ENCODE data around the gene SCRG1. TPM values are rescaled to one million over a fixed set of nuclear protein-coding genes. Genes with fewer than 3 reads are reported as not detected.

The SCRG1 gene
- total RNA-seq, 1 donor from 2014 or later = not detected

DNA sequence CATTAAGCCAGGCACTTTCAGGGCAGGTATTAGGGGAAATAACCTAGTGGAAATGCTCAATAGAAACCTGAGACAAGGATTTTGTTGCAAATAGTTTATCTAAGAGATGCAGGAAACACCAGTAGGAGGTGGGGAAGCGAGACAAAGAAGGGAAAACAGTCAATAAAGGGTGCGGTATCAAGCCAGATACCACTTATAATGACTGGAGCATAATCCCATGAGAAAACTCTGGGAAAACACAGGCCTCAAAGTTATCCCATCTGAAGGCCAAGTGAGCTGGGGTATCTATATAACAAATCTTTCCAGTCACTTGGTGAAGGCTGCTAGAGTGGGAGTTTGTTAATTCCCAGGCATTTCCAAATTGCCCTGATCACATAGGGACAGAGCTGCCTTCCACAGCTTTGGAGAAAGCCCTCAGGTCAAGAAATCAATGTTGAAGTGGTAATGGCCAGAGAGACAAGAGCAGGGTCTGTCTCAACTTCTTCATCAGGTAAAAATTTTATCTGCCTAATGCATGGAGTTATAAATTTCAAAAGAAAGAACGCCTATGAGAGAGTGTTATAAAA lies 55.0 kb downstream of the SCRG1 start:
- no peak for DNase-seq (ENCODE audit: low read depth)
- Histone ChIP-seq H3K36me3 (ENCODE audit: control insufficient read depth, insufficient read depth, low read length) (no peaks in the 10 kb centered on the region), H3K27me3 (ENCODE audit: control insufficient read depth, insufficient read depth, low read length) (no peaks in the 10 kb centered on the region), H3K4me3 (ENCODE audit: low read depth, low read length) (no peak overlapping the region)
- no peak for TF ChIP-seq CTCF (IDR thresholded peaks at IDR 0.05; ENCODE audit: insufficient read depth, low read length, poor library complexity, severe bottlenecking)

- Histone ChIP-seq H3K36me3 (ENCODE audit: control insufficient read depth, insufficient read depth, low read length) (no peaks in the 10 kb centered on the region), H3K27me3 (ENCODE audit: control insufficient read depth, insufficient read depth, low read length) (no peaks in the 10 kb centered on the region), H3K4me3 (ENCODE audit: low read depth, low read length) (no peak overlapping the region)
- TF ChIP-seq CTCF (IDR thresholded peaks at IDR 0.05; ENCODE audit: insufficient read depth, low read length, poor library complexity, severe bottlenecking) = no peak
- DNase-seq (ENCODE audit: low read depth) = no peak
Observed at GRCh38 chr4:173337463-173337862, 61.5 kb downstream of the SCRG1 start.

DNA sequence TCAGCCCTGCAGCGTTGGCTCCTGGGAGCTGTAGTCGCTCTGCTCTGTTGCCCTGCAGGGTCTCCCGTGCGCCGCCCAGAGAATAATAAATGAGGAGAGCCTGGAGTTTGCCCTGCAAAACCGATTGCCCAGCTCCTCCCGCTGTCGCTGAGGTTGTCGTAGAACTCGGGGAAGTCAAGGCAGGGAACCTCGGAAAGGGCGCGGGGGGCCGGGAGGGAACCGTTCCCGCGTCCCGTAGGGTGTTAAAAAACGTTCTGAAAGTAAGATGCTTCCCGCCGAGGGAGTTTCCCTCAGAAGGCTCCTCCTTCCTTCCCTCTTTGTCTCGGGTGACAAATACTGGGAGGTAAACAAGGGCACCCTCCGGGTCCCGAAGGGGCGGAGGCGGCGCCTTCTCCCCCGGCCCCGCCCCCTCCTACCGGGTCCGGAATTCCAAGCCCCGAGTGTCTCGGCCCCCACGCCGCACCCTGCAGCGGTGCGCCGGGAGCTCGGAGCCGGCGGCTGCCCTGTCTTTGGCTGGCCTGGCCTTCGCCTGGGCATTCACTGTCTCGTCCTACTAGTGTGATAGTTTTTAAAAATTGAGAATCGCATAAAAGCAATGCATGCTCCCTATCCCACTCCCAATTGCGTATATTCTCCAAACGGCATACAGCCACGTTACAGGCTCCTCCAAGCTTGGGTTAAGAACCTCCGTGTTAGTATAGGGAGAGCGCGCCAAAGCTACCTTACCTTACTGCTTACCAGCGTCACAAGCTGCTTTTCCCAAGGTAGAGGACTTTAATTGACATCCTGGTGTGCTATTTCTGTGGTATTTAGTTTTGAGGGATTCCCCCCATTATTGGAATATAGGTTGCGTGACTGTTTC lies 63.8 kb downstream of the SCRG1 start:
- no peak for DNase-seq (ENCODE audit: low read depth)
- Histone ChIP-seq H3K4me3 (ENCODE audit: low read depth, low read length) (peak overlapping the region; percentile 84), H3K36me3 (ENCODE audit: control insufficient read depth, insufficient read depth, low read length) (no peaks in the 10 kb centered on the region), H3K27me3 (ENCODE audit: control insufficient read depth, insufficient read depth, low read length) (no peaks in the 10 kb centered on the region)
- TF ChIP-seq CTCF (IDR thresholded peaks at IDR 0.05; ENCODE audit: insufficient read depth, low read length, poor library complexity, severe bottlenecking) = no peak

Other genes starting within 250 kb of the SCRG1 start
- gene GALNT7, start 230.3 kb downstream of the SCRG1 start, total RNA-seq = 42.5 and 46.6 TPM in 2 replicates
- 25.4 and 29.9 TPM in 2 replicates for gene HMGB2, start 64.8 kb downstream of the SCRG1 start, total RNA-seq
- gene SAP30, start 28.2 kb downstream of the SCRG1 start, total RNA-seq = 11.6 and 17.0 TPM in 2 replicates
- not detected in 2 replicates for gene HAND2, start 131.1 kb upstream of the SCRG1 start, total RNA-seq

Measured in kidney epithelial cell (primary cell).